GM12878 (cell line): ENCODE measurements around the gene VEGFA. TPM values are rescaled to one million over a fixed set of nuclear protein-coding genes. Genes with fewer than 3 reads are reported as not detected.

Source experiments
- ATAC-seq: fragments of 200-7000 bp; cut with Tn5 transposase; 3 replicates; pipeline ENCODE4 v1.9.1; 2020; ENCODE audit warnings: mild to moderate bottlenecking, moderate library complexity
- BruUV-seq: library from RNA; stranded (reverse); fragments of 400-500 nt; replicated peaks from 2 replicates; lab custom pipeline; 2021; lab: Mats Ljungman, UMichigan
- CTCF ChIA-PET: fragments of 300-600 bp; sonication (Branson Sonifier 250); formaldehyde crosslinking; extraction: SDS; loops from one replicate; lab custom pipeline; 2021; ENCODE audit warnings: inconsistent platforms; lab: Yijun Ruan, JAX
- POLR2A ChIA-PET: fragments of 350-600 bp; formaldehyde crosslinking; extraction: SDS; loops from one replicate; lab custom pipeline; 2021; ENCODE audit warnings: inconsistent platforms; lab: Charles Lee
- RAD21 ChIA-PET: fragments of 300-600 bp; sonication (Branson Sonifier 250); formaldehyde crosslinking; loops from one replicate; lab custom pipeline; 2023; ENCODE audit warnings: antibody characterized with exemption; ENCODE audit not compliant: unreplicated experiment; lab: Charles Lee
- SMC1A ChIA-PET: fragments of 300-600 bp; sonication (Branson Sonifier 250); formaldehyde crosslinking; loops from one replicate; lab custom pipeline; 2023; ENCODE audit not compliant: unreplicated experiment, uncharacterized antibody; lab: Charles Lee
- DNase-seq: peaks from one replicate; pipeline ENCODE4 v3.0.0-alpha.2; 2011; ENCODE audit warnings: low read depth, low spot score
- FAIRE-seq: peaks from 3 replicates; lab custom pipeline; 2011; peaks lifted over from hg19 to GRCh38; lab: Jason Lieb, UNC
- H2AFZ ChIP-seq: 2 replicates; pipeline ENCODE4 v1.6.0; 2011; ENCODE audit warnings: low read depth, low read length, control low read depth; ENCODE audit not compliant: control insufficient read depth
- H3K27ac ChIP-seq: 2 replicates; pipeline ENCODE4 v1.5.1; 2011; ENCODE audit warnings: control low read depth; ENCODE audit not compliant: control insufficient read depth, insufficient read depth
- H3K27me3 ChIP-seq, 2 experiments: replicated peaks in 1 of 2; 2 replicates each; pipeline versions ENCODE4 v1.6.0 to v1.6.1; 2011; ENCODE audit warnings: low read length in 1 of 2; ENCODE audit not compliant: control insufficient read depth in 2 of 2, insufficient read depth in 2 of 2
- H3K36me3 ChIP-seq, 2 experiments: 2 replicates each; pipeline ENCODE4 v1.5.1; 2011; ENCODE audit warnings: low read length in 1 of 2; ENCODE audit not compliant: control insufficient read depth in 2 of 2, insufficient read depth in 2 of 2
- H3K4me1 ChIP-seq: 2 replicates; pipeline ENCODE4 v1.6.1; 2011; ENCODE audit warnings: mild to moderate bottlenecking, low read length, moderate library complexity, mixed read lengths; ENCODE audit not compliant: control insufficient read depth, insufficient read depth
- H3K4me2 ChIP-seq: 2 replicates; pipeline ENCODE4 v1.6.0; 2011; ENCODE audit warnings: control low read depth; ENCODE audit not compliant: control insufficient read depth, insufficient read depth
- H3K4me3 ChIP-seq: fragments of 200-600 bp; sonication (generic); 2 replicates; pipeline ENCODE4 v1.5.1; 2016
- H3K79me2 ChIP-seq: 2 replicates; pipeline ENCODE4 v1.6.0; 2011; ENCODE audit warnings: low read length; ENCODE audit not compliant: control insufficient read depth, insufficient read depth
- H3K9ac ChIP-seq: 2 replicates; pipeline ENCODE4 v1.8.0; 2011; ENCODE audit warnings: low read length, control low read depth, mixed read lengths; ENCODE audit not compliant: control insufficient read depth, insufficient read depth
- H3K9me3 ChIP-seq: replicated peaks from 3 replicates; pipeline ENCODE4 v1.5.1; 2011; ENCODE audit warnings: mild to moderate bottlenecking, low read length; ENCODE audit not compliant: control insufficient read depth, insufficient read depth
- H4K20me1 ChIP-seq: 2 replicates; pipeline ENCODE4 v1.6.0; 2011; ENCODE audit not compliant: control insufficient read depth, insufficient read depth
- BCLAF1 ChIP-seq: fragments of 450-650 bp; IDR thresholded peaks from 2 replicates; pipeline ENCODE4 v1.6.1; 2017; ENCODE audit warnings: antibody characterized with exemption, mild to moderate bottlenecking, moderate library complexity
- KAT2A ChIP-seq: conservative IDR thresholded peaks from 2 replicates; pipeline ENCODE4 v1.6.1; 2011; ENCODE audit warnings: low read depth, low read length; ENCODE audit not compliant: control insufficient read depth
- NR2F1 ChIP-seq: fragments of 450-650 bp; conservative IDR thresholded peaks from 2 replicates; pipeline ENCODE4 v1.6.1; 2017; ENCODE audit warnings: mild to moderate bottlenecking
- PAX5 ChIP-seq: IDR thresholded peaks from 2 replicates; pipeline ENCODE4 v1.6.1; 2011; ENCODE audit warnings: low read depth, low read length, borderline replicate concordance
- RUNX3 ChIP-seq: IDR thresholded peaks from 2 replicates; pipeline ENCODE4 v1.6.1; 2012; ENCODE audit warnings: low read length, inconsistent platforms
- SIN3A ChIP-seq: IDR thresholded peaks from 2 replicates; pipeline ENCODE4 v1.6.1; 2012; ENCODE audit warnings: low read depth, low read length, improper control_type of control experiment
- YY1 ChIP-seq: IDR thresholded peaks from 2 replicates; pipeline ENCODE4 v1.6.1; 2011; ENCODE audit warnings: low read depth, mild to moderate bottlenecking, low read length
- WGBS: methylation state at CpG from one replicate; pipeline ENCODE4 v1.1.6; 2016; ENCODE audit warnings: low lambda C conversion rate; ENCODE audit not compliant: insufficient replicate concordance, insufficient coverage; ENCODE audit errors: missing lambda C conversion rate; 5-methylcytosine and 5-hydroxymethylcytosine counted together
- in situ Hi-C: fragments of 300-500 bp; cut with MboI; formaldehyde crosslinking; loops from 9 replicates; pipeline ENCODE4 v1.14.3; 2018; ENCODE audit warnings: mixed read lengths
- intact Hi-C: fragments of 100-400 bp; cut with micrococcal nuclease; formaldehyde crosslinking; loops from one replicate; pipeline ENCODE4 v1.14.2; 2022; ENCODE audit not compliant: unreplicated experiment
- polyA plus RNA-seq, 11 experiments: library from polyadenylated mRNA; depleted of rRNA in 4 of 11; unstranded in 6 of 11; stranded (reverse) in 5 of 11; fragments of >200 nt; fragmentation: Nextera tagmentation in 4 of 11; fragmentation: Illumina TruSeq in 1 of 11; extraction: Ambion mirVana in 4 of 11; extraction: Trizol in 1 of 11; gene quantifications; 1 replicate in 1 of 11; 2 replicates in 10 of 11; pipeline versions ENCODE4 v1.2.1 to v1.2.3, GENCODE V29; 2011 to 2016; ENCODE audit warnings: inconsistent platforms in 2 of 11, missing spikeins in 2 of 11, low read depth in 1 of 11
- total RNA-seq, 4 experiments: library from RNA; depleted of rRNA in 3 of 4; stranded (reverse); fragments of >200 nt in 3 of 4; fragmentation: Illumina TruSeq in 1 of 4; extraction: Trizol in 1 of 4; gene quantifications; 2 replicates each; pipeline versions ENCODE4 v1.2.1 to v1.2.3, GENCODE V29; 2013 to 2021

Gene VEGFA
- total and polyA plus RNA-seq, 10 of the 15 experiments (the other 5 are each of a cell fraction or from before 2014, with no cell fraction given): 0.96 to 140 (median 16.9) TPM

DNA sequence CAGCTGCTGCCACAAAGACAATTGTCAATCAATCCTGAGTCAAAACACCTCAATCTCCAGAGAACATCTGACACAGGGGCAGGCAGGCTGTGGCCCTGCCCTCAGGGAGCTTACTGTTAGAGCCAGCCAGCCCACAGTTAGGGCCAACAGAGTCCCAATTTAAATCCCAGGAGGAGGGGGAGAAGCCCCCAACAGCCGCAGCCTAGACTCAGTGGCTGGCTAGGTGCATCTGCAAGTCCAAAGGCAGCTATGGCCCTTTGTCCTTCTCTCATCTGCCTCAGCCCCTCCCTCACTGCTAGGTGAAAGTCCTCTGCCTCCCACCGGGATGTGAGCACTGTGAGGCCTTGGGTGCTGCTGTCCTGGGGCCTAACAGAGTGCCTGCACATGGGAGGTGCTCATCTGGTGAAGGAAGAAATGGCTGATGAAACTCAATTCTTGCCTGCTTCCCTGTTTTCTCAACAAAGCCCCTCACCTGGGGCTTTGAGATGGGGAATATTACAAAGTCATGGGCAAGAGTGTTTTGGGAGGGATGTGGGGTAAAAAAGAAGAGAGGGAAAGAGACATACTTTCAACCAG is 33.7 kb upstream of the VEGFA start:
- no peak overlapping the region for H3K9ac ChIP-seq
- no TSS peak for BruUV-seq
- RAD21 ChIA-PET: interaction anchor here (1.0 kb wide), 1 partner anchor 34 kb away, joined by 4 read pairs; the partner anchor contains the start of gene VEGFA
- no peak for TF ChIP-seq RUNX3
- TF ChIP-seq NR2F1: no peak
- TF ChIP-seq PAX5: no peak
- no peak for TF ChIP-seq BCLAF1
- no peak for TF ChIP-seq KAT2A
- no peak for TF ChIP-seq SIN3A
- TF ChIP-seq YY1: no peak
- no peaks in the 10 kb centered on the region for H3K27me3 ChIP-seq
- no peak overlapping the region for H3K4me2 ChIP-seq
- no peaks in the 10 kb centered on the region for H3K79me2 ChIP-seq
- no peaks in the 10 kb centered on the region for H4K20me1 ChIP-seq
- FAIRE-seq: no peak
- intact Hi-C loops (no loop called here), in situ Hi-C loops (no loop called here)
- no peak overlapping the region for H3K4me3 ChIP-seq
- CTCF ChIA-PET: interaction anchor here (1.4 to 1.7 kb wide), 2 partner anchors 12 to 69 kb away, joined by 3 to 6 read pairs; no protein-coding TSS in a partner anchor
- H2AFZ ChIP-seq: no peak overlapping the region
- no peaks in the 10 kb centered on the region for H3K36me3 ChIP-seq
- SMC1A ChIA-PET: interaction anchor here (0.7 to 1.0 kb wide), 3 partner anchors 12 to 26 kb away, joined by 3 to 4 read pairs (median 3); no protein-coding TSS in a partner anchor
- DNase-seq: no peak
- H3K27ac ChIP-seq: no peak overlapping the region
- no peak for ATAC-seq
- peaks cover 19% of the 10 kb centered on the region for H3K4me1 ChIP-seq
- H3K9me3 ChIP-seq: peaks cover 2% of the 10 kb centered on the region; the same call in 2 of the 3 replicates
- WGBS: 37% methylated on average over 2 of the region's 2 CpGs
- POLR2A ChIA-PET: no interaction called here
